D721Med (cell line): Measurements from ENCODE around the gene ZNF804A.

Source experiments
- DNase-seq: peaks from one replicate; pipeline ENCODE4 v3.0.0; 2011; ENCODE audit warnings: low spot score; ENCODE audit not compliant: insufficient read length
- FAIRE-seq: peaks from 2 replicates; lab custom pipeline; 2011; peaks lifted over from hg19 to GRCh38; lab: Jason Lieb, UNC
- TF ChIP-seq, protein P1 (sequence below): IDR thresholded peaks from 2 replicates; pipeline ENCODE4 v1.5.1; 2012; ENCODE audit warnings: mild to moderate bottlenecking, control low read depth; ENCODE audit not compliant: insufficient read depth; ENCODE audit errors: missing control alignments

The ZNF804A gene

DNA sequence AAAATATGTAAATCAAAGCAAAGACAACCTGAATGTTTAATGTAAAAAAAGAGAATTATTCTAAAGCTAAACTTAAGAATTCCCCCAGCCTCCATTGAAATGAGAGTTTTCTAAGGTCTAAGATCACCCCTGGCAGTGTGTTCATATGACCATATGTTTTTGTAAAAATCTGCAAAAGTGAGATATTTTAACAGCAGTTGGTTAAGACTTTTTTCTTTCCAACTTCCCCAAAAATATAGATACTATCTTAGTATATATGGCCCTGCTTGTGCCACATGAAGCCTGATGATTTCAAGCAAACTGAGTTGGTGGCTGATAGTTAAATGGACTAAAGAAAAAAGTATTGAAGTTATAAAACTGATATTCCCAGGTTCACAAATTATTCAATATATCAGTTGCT lies 35.4 kb downstream of the ZNF804A start:
- FAIRE-seq = no peak
- no peak for DNase-seq
- TF ChIP-seq, protein P1, sequence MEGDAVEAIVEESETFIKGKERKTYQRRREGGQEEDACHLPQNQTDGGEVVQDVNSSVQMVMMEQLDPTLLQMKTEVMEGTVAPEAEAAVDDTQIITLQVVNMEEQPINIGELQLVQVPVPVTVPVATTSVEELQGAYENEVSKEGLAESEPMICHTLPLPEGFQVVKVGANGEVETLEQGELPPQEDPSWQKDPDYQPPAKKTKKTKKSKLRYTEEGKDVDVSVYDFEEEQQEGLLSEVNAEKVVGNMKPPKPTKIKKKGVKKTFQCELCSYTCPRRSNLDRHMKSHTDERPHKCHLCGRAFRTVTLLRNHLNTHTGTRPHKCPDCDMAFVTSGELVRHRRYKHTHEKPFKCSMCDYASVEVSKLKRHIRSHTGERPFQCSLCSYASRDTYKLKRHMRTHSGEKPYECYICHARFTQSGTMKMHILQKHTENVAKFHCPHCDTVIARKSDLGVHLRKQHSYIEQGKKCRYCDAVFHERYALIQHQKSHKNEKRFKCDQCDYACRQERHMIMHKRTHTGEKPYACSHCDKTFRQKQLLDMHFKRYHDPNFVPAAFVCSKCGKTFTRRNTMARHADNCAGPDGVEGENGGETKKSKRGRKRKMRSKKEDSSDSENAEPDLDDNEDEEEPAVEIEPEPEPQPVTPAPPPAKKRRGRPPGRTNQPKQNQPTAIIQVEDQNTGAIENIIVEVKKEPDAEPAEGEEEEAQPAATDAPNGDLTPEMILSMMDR = no peak

- TF ChIP-seq, protein P1 = no peak
- no peak for DNase-seq
- no peak for FAIRE-seq
Observed at GRCh38 chr2:184637781-184638180, 39.5 kb downstream of the ZNF804A start.

GRCh38 chr2:184644685-184645084 lies 46.4 kb downstream of the ZNF804A start:
- FAIRE-seq (no peak), DNase-seq (no peak)
- TF ChIP-seq, protein P1 = peak; percentile 8

DNA sequence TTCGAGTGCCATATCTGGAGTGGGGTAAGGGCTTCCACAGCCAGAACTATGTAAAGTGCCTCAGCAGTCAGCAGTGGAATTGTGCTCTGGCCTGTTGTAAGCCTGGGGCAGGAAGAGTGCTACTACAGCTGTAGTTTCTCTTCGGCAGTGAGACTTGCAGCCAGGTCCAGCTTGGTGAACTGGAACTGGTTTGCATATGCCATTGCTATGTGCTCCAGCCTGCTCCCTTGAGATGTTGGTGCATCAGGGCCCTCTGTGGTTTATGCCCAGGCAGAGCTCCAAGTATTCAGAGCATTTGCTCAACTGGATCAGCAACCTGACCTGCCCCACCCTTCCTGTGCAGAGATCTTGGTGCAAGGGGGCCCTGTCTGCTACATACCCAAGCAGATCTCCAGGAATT lies 47.8 kb downstream of the ZNF804A start:
- FAIRE-seq (no peak), DNase-seq (no peak)
- TF ChIP-seq, protein P1 = no peak

DNA sequence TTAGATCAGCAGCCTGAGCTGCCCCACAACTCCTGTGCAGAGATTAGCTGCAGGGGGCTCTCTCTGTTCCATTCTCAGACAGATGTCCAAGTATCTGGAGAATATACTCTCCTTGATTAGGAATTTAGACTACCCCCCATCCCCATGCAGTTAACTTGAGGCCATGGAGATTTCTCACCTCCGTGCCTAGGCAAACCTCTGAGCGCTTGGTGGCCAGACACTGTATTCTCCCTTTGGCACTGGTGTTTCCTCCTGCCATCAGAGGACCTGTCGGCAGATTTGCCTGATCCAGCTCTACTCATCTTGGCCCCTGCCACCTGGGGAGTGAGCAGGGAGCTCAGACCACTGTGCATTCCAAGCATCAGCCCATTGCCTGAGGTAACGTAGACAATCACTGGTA lies 48.3 kb downstream of the ZNF804A start:
- FAIRE-seq (no peak), DNase-seq (no peak)

GRCh38 chr2:184654945-184655344 lies 56.6 kb downstream of the ZNF804A start:
- no peak for DNase-seq
- TF ChIP-seq, protein P1 = no peak
- no peak for FAIRE-seq

More for the DNA sequence above, 48.3 kb downstream of the ZNF804A start:
- TF ChIP-seq, protein P1 = no peak

DNA sequence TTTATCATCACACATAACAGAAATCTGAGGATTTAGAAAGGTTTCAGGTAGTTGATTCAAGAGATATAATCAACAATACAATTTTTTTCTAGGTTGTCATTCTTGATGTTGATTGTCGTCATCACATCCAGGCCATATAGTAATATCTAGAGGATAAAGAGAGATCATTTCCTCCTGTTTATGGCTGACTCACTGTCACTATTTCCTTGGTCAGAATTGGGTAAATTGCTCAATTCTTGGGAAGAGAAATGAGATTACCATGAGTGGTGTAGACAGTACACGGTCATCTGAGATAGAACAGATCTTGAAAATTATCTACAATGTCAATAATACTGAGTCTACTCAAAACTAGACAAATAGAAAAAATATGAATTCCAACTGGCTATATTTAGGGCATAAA lies 78.8 kb downstream of the ZNF804A start:
- no peak for DNase-seq
- no peak for FAIRE-seq
- TF ChIP-seq, protein P1 = no peak
